GM21423 (cell line): Measurements from ENCODE around the gene CLIP1.
A peak's percentile ranks its signal among the peaks of the same experiment; 100 is the strongest.
"Not testable (repeated sequence)": the region's sequence is repeated elsewhere in the genome, so short reads cannot be mapped to it uniquely, and the experiment has no call there.

Experiments
- ATAC-seq: cut with Tn5 transposase; IDR thresholded peaks from one replicate; pipeline ENCODE4 v1.9.1; 2021; ENCODE audit warnings: mild to moderate bottlenecking, moderate library complexity; ENCODE audit not compliant: unreplicated experiment

Gene CLIP1

GRCh38 chr12:122421821-122422729 lies at the start of gene CLIP1:
TSS of gene CLIP1 (minus strand) at chr12:122422669. CDS start at chr12:122380452, 42,217 bp downstream.
- ATAC-seq = peak; percentile 57

- ATAC-seq = no peak
These were observed 49.1 kb upstream of the CLIP1 start for GRCh38 chr12:122471324-122472226.

- ATAC-seq = not testable (repeated sequence)
These were observed 48.1 kb upstream of the CLIP1 start for GRCh38 chr12:122470576-122470975.

GRCh38 chr12:122469856-122470255 lies 47.4 kb upstream of the CLIP1 start:
- ATAC-seq = not testable (repeated sequence)

- ATAC-seq = no peak
These were observed 45.5 kb upstream of the CLIP1 start for GRCh38 chr12:122467983-122468382.

- ATAC-seq = not testable (repeated sequence)
These were observed 42.0 kb upstream of the CLIP1 start for GRCh38 chr12:122464317-122465042.

- ATAC-seq = no peak
These were observed 38.2 kb upstream of the CLIP1 start for GRCh38 chr12:122460641-122461040.

GRCh38 chr12:122460061-122460460 lies 37.6 kb upstream of the CLIP1 start:
- no peak for ATAC-seq

GRCh38 chr12:122459211-122459610 lies 36.7 kb upstream of the CLIP1 start:
- no peak for ATAC-seq

GRCh38 chr12:122458105-122459035 lies 35.9 kb upstream of the CLIP1 start:
- ATAC-seq = no peak

- no peak for ATAC-seq
These were observed 35.2 kb upstream of the CLIP1 start for GRCh38 chr12:122457627-122458026.

- no peak for ATAC-seq
These were observed 32.3 kb upstream of the CLIP1 start for GRCh38 chr12:122454739-122455138.

GRCh38 chr12:122454250-122454721 lies 31.8 kb upstream of the CLIP1 start:
- ATAC-seq = no peak

- no peak for ATAC-seq
These were observed 30.3 kb upstream of the CLIP1 start for GRCh38 chr12:122452701-122453285.

- no peak for ATAC-seq
These were observed 26.8 kb upstream of the CLIP1 start for GRCh38 chr12:122449317-122449716.

GRCh38 chr12:122447825-122448224 lies 25.4 kb upstream of the CLIP1 start:
- ATAC-seq = not testable (repeated sequence)

- ATAC-seq = not testable (repeated sequence)
These were observed 23.9 kb upstream of the CLIP1 start for GRCh38 chr12:122446390-122446789.

GRCh38 chr12:122444071-122444470 lies 21.6 kb upstream of the CLIP1 start:
- ATAC-seq = not testable (repeated sequence)

GRCh38 chr12:122438822-122439221 lies 16.4 kb upstream of the CLIP1 start:
- not testable (repeated sequence) for ATAC-seq
